Hematopoietic multipotent progenitor cell treated with erythropoietin and hydrocortisone succinate and interleukin-3 and kit ligand, for 4 days (in vitro differentiated cells): ENCODE measurements around the gene SLC19A1.

ENCODE experiments used
- DNase-seq: peaks from one replicate; pipeline ENCODE4 v3.0.0-alpha.2; 2015

Gene SLC19A1

GRCh38 chr21:45449658-45450422, 92.4 kb downstream of the SLC19A1 start:
- DNase-seq = peak; percentile 58

GRCh38 chr21:45448810-45449657, 93.2 kb downstream of the SLC19A1 start:
- DNase-seq = no peak

GRCh38 chr21:45448283-45448809, 93.9 kb downstream of the SLC19A1 start:
- DNase-seq = no peak
